Fibroblast of mammary gland (primary cell): ENCODE data around the gene TMEM53.

ENCODE experiments used
- DNase-seq: peaks from one replicate; pipeline ENCODE4 v3.0.0-alpha.2; 2010; ENCODE audit warnings: low read depth
- H3K4me3 ChIP-seq: 2 replicates; pipeline ENCODE4 v1.5.1; 2011; ENCODE audit warnings: low read depth, mild to moderate bottlenecking, low read length, moderate library complexity; ENCODE audit not compliant: control insufficient read depth
- CTCF ChIP-seq: conservative IDR thresholded peaks from 2 replicates; pipeline ENCODE4 v1.5.1; 2011; ENCODE audit warnings: low read depth, low read length, inconsistent platforms; ENCODE audit not compliant: control insufficient read depth, insufficient read depth

Gene TMEM53

GRCh38 chr1:44693159-44693558, 18.9 kb upstream of the TMEM53 start:
- DNase-seq = no peak
- no peak for TF ChIP-seq CTCF
- H3K4me3 ChIP-seq = no peak overlapping the region

GRCh38 chr1:44689447-44689765, 15.1 kb upstream of the TMEM53 start:
- H3K4me3 ChIP-seq = no peak overlapping the region
- TF ChIP-seq CTCF = no peak
- no peak for DNase-seq

GRCh38 chr1:44688760-44689446, 14.6 kb upstream of the TMEM53 start:
- TF ChIP-seq CTCF = no peak
- DNase-seq = no peak
- no peak overlapping the region for H3K4me3 ChIP-seq

DNA sequence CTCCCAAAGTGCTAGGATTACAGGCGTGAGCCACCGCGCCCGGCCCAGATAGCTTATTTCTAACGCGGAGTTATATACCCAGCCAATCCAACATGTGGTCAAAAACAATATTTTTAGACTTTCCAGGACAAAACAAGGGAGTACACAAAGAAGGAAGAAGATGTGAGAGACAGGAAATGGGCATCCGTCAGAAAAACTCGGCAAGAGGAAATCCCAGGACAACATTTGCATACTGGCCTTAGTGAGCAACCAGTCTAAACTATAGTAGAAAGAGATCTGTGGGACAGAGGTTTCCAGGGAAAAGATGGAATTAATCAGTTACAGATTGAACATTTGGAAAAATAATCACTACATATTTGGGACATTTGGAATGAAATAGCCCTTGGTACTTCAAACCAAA, 11.6 kb upstream of the TMEM53 start:
- DNase-seq = no peak
- TF ChIP-seq CTCF = no peak
- no peak overlapping the region for H3K4me3 ChIP-seq

DNA sequence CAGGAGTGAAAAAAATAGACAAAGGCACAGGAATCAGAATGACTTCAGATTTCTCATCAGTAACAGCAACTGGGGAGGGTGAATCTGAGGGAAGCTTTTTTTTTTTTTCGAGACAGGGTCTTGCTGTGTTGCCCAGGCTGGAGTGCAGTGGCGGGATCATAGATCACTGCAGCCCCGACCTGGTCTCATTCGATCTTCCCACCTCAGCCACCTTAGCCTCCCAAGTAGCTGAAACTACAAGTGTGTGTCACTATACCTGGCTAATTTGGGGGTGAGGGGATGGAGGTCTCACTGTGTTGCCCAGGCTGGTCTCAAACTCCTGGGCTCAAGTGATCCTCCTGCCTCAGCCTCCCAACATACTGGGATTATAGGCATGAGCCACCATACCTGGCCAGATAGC, 10.9 kb upstream of the TMEM53 start:
- H3K4me3 ChIP-seq = no peak overlapping the region
- TF ChIP-seq CTCF = no peak
- no peak for DNase-seq

DNA sequence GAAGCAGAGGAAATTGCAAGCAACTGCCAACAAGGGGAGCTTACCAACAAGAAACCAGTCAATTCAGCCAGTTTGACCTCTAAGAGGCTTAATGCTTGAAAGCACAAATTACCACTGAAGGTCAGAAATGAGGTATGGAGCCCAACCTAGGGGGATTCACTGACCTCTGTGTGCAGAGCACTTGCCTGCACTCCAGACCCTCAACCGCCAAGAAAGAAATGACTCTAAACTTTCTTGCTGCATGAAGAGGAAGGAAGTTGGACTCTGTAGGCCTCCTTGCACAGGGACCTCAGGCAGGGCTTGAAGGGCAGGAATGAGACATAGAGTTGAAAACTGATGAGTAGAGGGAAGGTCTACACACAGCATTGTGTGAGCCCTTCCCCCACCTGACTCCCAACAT, 10.2 kb upstream of the TMEM53 start:
- TF ChIP-seq CTCF = no peak
- H3K4me3 ChIP-seq = no peak overlapping the region
- no peak for DNase-seq

- H3K4me3 ChIP-seq = no peak overlapping the region
- no peak for DNase-seq
- TF ChIP-seq CTCF = no peak
These were observed 8.6 kb upstream of the TMEM53 start for GRCh38 chr1:44682883-44683265.
